Omental fat pad (tissue), 4 donors: ENCODE data around the gene ARHGEF38. TPM values are rescaled to one million over a fixed set of nuclear protein-coding genes. Genes with fewer than 3 reads are reported as not detected.

ENCODE experiments used
- ATAC-seq: fragments of 150-250 bp; one replicate; pipeline ENCODE4 v1.9.1; 2016; ENCODE audit warnings: mild to moderate bottlenecking, moderate library complexity; ENCODE audit not compliant: low FRiP score
- DNase-seq: peaks from one replicate; pipeline ENCODE4 v3.0.0-alpha.2; 2019; ENCODE audit warnings: low spot score
- CTCF ChIP-seq, 3 donors: fragments of 450-650 bp; IDR thresholded peaks; one replicate each; pipeline ENCODE4 v1.5.1; 2016 to 2017; ENCODE audit warnings: antibody characterized with exemption in 3 of 3, mild to moderate bottlenecking in 3 of 3, moderate library complexity in 2 of 3
- total RNA-seq, 4 donors: library from RNA; depleted of rRNA; stranded (reverse); fragments of >200 nt; gene quantifications; one replicate each; pipeline ENCODE4 v1.1.0, GENCODE V29; 2016

ARHGEF38 gene
- total RNA-seq, 4 donors from 2014 or later = not detected

GRCh38 chr4:105556206-105556605 lies 3.8 kb downstream of the ARHGEF38 start:
- DNase-seq = no peak
- no peak for ATAC-seq
- TF ChIP-seq CTCF (IDR thresholded peaks at IDR 0.05) = no peak

GRCh38 chr4:105558277-105558676 lies 5.9 kb downstream of the ARHGEF38 start:
- DNase-seq (no peak), ATAC-seq (no peak)
- no peak for TF ChIP-seq CTCF (IDR thresholded peaks at IDR 0.05)

- no peak for TF ChIP-seq CTCF (IDR thresholded peaks at IDR 0.05)
- DNase-seq (no peak), ATAC-seq (no peak)
Observed at GRCh38 chr4:105560421-105560848, 8.0 kb downstream of the ARHGEF38 start.

- TF ChIP-seq CTCF (IDR thresholded peaks at IDR 0.05) = no peak
- ATAC-seq = no peak
Observed at GRCh38 chr4:105563352-105563751, 10.9 kb downstream of the ARHGEF38 start.

GRCh38 chr4:105568584-105568983 lies 16.2 kb downstream of the ARHGEF38 start:
- DNase-seq (no peak), ATAC-seq (no peak)
- TF ChIP-seq CTCF (IDR thresholded peaks at IDR 0.05) = no peak

More at GRCh38 chr4:105563352-105563751, 10.9 kb downstream of the ARHGEF38 start:
- no peak for DNase-seq

GRCh38 chr4:105569057-105569865 lies 16.8 kb downstream of the ARHGEF38 start:
- no peak for DNase-seq

More at GRCh38 chr4:105569057-105569865, 16.8 kb downstream of the ARHGEF38 start:
- TF ChIP-seq CTCF (IDR thresholded peaks at IDR 0.05) = no peak
- ATAC-seq = no peak
